ENCODE results near the gene LAPTM4A. TPM values are rescaled to one million over a fixed set of nuclear protein-coding genes. Genes with fewer than 3 reads are reported as not detected.
A peak's percentile ranks its signal among the peaks of the same experiment; 100 is the strongest.
"Not testable (repeated sequence)": the region's sequence is repeated elsewhere in the genome, so short reads cannot be mapped to it uniquely, and the experiment has no call there.

The LAPTM4A gene
- total RNA-seq, 4 donors from 2014 or later: 88.8 to 159 (median 128) TPM

DNA sequence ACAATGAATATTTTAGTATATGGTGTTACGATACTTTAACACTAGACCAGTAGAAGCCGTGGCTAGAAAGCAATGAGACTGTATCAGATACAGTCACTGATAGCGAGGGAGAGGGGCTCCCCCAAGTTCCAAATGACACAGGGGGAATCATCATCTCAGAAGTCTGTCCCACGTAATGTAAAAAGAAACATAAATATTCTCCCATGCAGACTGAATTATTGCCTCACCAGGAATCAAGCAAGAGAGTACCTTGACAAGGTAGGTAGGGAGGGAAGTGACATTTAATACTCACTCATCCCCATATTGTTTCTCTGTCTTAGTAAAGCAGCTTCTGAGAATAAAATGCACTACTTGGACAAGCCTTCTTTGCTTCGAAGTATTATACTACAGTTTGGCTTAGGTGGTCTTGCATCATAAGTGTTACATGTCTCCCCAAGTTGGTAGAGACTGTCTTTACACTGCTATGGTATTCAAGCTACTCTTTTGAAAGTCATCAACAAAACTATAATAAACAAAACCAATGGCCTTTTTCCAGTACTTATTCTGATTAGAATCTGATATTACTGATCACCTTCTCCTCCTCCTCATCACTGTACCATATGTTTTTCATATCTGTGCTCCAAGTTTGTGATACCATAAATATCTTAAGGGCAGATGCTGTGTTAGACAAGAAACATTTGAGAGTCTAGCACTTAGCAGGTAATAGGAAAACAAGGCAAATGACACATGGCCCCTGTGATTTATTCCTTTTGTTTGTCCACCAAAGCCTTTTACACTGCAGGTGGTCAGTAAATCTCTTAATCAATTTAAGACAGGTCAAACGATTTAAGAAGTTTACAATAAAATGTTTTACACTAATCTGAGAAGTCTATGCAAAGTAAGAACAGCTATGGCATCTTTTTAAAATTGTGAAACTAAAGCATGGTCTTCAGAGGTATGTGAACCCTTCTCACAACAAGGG is 2.7 kb downstream of the LAPTM4A start:
- Histone ChIP-seq H3K9me3 (no peaks in the 10 kb centered on the region), H3K4me1 (peaks cover 69% of the 10 kb centered on the region), H3K27ac (peak overlapping the region; percentile 98), H3K27me3 (no peaks in the 10 kb centered on the region), H3K36me3 (peaks cover 3% of the 10 kb centered on the region), H3K4me3 (peak overlapping the region; percentile 95)
- TF ChIP-seq POLR2AphosphoS5 (IDR thresholded peaks at IDR 0.05) (no peak), CTCF (IDR thresholded peaks at IDR 0.05) (no peak), EP300 (IDR thresholded peaks at IDR 0.05) (no peak), POLR2A (IDR thresholded peaks at IDR 0.05) (no peak)
- WGBS: 45% methylated on average over 6 of the region's 6 CpGs
- DNase-seq (ENCODE audit: low spot score in 2 of 2): no peak

DNA sequence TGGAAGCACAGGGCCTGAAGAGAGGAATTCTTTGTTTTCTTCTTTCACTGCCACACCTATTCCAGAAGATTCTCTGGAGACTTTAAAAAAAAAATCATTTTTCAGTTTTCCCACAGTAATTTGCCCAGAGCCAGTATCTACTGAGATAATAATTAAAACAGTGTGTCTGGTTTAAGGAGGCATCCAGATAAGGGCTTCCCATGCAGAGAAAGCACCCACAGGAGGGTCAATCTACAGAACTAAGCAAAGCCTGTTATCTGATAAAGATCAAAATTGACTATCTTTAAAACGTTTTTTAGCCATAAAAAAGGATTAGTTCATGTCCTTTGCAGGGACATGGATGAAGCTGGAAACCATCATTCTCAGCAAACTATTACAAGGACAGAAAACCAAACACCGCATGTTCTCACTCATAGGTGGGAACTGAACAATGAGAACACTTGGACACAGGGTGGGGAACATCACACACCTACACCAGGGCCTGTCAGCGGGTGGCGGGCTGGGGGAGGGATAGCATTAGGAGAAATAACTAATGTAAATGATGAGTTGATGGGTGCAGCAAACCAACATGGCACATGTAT is 5.6 kb downstream of the LAPTM4A start:
- DNase-seq (ENCODE audit: low spot score in 2 of 2); H3K27ac ChIP-seq: not testable (repeated sequence)
- H3K4me1 ChIP-seq: peaks cover 78% of the 10 kb centered on the region

GRCh38 chr2:20044778-20045177 is 6.7 kb downstream of the LAPTM4A start:
- Histone ChIP-seq H3K4me1 (peaks cover 82% of the 10 kb centered on the region), H3K27me3 (no peaks in the 10 kb centered on the region), H3K27ac (no peak overlapping the region), H3K9me3 (no peaks in the 10 kb centered on the region), H3K36me3 (peaks cover 13% of the 10 kb centered on the region), H3K4me3 (no peak overlapping the region)
- TF ChIP-seq CTCF (IDR thresholded peaks at IDR 0.05): no peak
- TF ChIP-seq POLR2AphosphoS5 (IDR thresholded peaks at IDR 0.05): no peak
- no peak for TF ChIP-seq EP300 (IDR thresholded peaks at IDR 0.05)
- TF ChIP-seq POLR2A (IDR thresholded peaks at IDR 0.05): no peak
- no peak for DNase-seq (ENCODE audit: low spot score in 2 of 2)
- WGBS: 62% methylated on average over 4 of the region's 4 CpGs

More for the DNA sequence above, 5.6 kb downstream of the LAPTM4A start:
- not testable (repeated sequence) for H3K9me3 ChIP-seq, H3K4me3 ChIP-seq, H3K27me3 ChIP-seq, H3K36me3 ChIP-seq
- 64% methylated on average over 4 of the region's 4 CpGs for WGBS

- no peak for TF ChIP-seq POLR2A (IDR thresholded peaks at IDR 0.05)
- no peak for TF ChIP-seq CTCF (IDR thresholded peaks at IDR 0.05)
- TF ChIP-seq EP300 (IDR thresholded peaks at IDR 0.05): no peak
- TF ChIP-seq POLR2AphosphoS5 (IDR thresholded peaks at IDR 0.05): no peak
- Histone ChIP-seq H3K4me1 (peaks cover 61% of the 10 kb centered on the region), H3K4me3 (no peak overlapping the region), H3K27ac (no peak overlapping the region), H3K36me3 (peaks cover 35% of the 10 kb centered on the region), H3K9me3 (no peaks in the 10 kb centered on the region), H3K27me3 (no peaks in the 10 kb centered on the region)
- WGBS: 21% methylated on average over 2 of the region's 2 CpGs
- DNase-seq (ENCODE audit: low spot score in 2 of 2): no peak
Observed at GRCh38 chr2:20042531-20042930, 8.9 kb downstream of the LAPTM4A start.

DNA sequence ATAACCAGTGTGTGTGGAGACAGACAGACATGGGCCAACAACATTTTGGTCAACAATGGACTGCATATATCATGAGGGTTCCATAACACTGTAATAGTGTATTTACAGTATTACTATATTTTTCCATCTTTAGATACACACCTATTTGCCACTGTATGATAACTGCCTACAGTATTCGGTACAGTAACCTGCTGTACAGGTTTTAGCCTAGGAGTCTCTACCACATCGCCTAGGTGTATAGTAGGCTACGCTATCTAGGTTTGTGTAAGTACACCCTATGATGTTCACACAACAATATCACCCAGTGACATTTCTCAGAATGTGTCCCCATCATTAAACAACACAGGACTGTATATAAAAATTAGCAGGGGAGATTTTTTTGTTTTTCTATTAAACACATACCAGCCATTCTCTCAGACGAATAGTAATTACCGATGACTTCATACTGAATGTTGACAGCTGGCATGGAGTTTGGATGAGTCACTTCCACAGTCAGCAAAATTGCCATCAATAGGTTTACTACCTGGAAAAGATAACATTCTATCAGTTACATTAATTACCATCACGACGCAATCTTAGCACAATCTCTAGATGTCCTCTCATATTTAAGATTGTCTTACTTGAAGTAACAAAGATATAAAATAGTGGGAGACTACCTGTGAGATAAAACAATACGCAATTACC is 10.8 kb downstream of the LAPTM4A start:
- DNase-seq (ENCODE audit: low spot score in 2 of 2): no peak
- Histone ChIP-seq H3K4me3 (no peak overlapping the region), H3K4me1 (peaks cover 50% of the 10 kb centered on the region), H3K36me3 (peaks cover 48% of the 10 kb centered on the region), H3K27ac (no peak overlapping the region), H3K9me3 (no peaks in the 10 kb centered on the region), H3K27me3 (no peaks in the 10 kb centered on the region)
- no peak for TF ChIP-seq EP300 (IDR thresholded peaks at IDR 0.05)
- TF ChIP-seq CTCF (IDR thresholded peaks at IDR 0.05): no peak
- no peak for TF ChIP-seq POLR2AphosphoS5 (IDR thresholded peaks at IDR 0.05)
- TF ChIP-seq POLR2A (IDR thresholded peaks at IDR 0.05): no peak
- 56% methylated on average over 8 of the region's 8 CpGs for WGBS
